Thoracic aorta (tissue), 2 donors: ENCODE data around the gene NRXN2. TPM values are rescaled to one million over a fixed set of nuclear protein-coding genes. Genes with fewer than 3 reads are reported as not detected.
A peak's percentile ranks its signal among the peaks of the same experiment; 100 is the strongest.

Experiments used
- ATAC-seq: fragments of 150-250 bp; one replicate; pipeline ENCODE4 v1.8.0; 2017; ENCODE audit warnings: low read depth; ENCODE audit not compliant: insufficient number of reproducible peaks, low FRiP score
- DNase-seq: peaks from one replicate; pipeline ENCODE4 v3.0.0-alpha.2; 2020; ENCODE audit warnings: low spot score
- H3K27ac ChIP-seq, 2 donors: fragments of 200-600 bp; sonication (generic); 1 replicate in 1 of 2; 2 replicates in 1 of 2; pipeline ENCODE4 v1.5.1; 2016; ENCODE audit warnings: mild to moderate bottlenecking in 2 of 2, moderate library complexity in 2 of 2
- H3K27me3 ChIP-seq: fragments of 200-600 bp; sonication (generic); replicated peaks from 2 replicates; pipeline ENCODE4 v1.6.0; 2016; ENCODE audit warnings: mild to moderate bottlenecking; ENCODE audit not compliant: insufficient read depth
- H3K36me3 ChIP-seq: fragments of 200-600 bp; sonication (generic); one replicate; pipeline ENCODE4 v1.5.1; 2016
- H3K4me1 ChIP-seq, 2 donors: fragments of 200-600 bp; sonication (generic); 1 replicate in 1 of 2; 2 replicates in 1 of 2; pipeline versions ENCODE4 v1.5.1 to v1.6.0; 2016; ENCODE audit warnings: low read depth in 2 of 2, mild to moderate bottlenecking in 1 of 2; ENCODE audit not compliant: control insufficient read depth in 1 of 2
- H3K4me3 ChIP-seq: fragments of 200-600 bp; sonication (generic); 2 replicates; pipeline ENCODE4 v1.5.1; 2016; ENCODE audit warnings: mild to moderate bottlenecking
- H3K9me3 ChIP-seq: fragments of 200-600 bp; sonication (generic); 2 replicates; pipeline ENCODE4 v1.5.1; 2016
- total RNA-seq, 2 donors: library from RNA; depleted of rRNA; stranded (reverse); fragments of >200 nt; gene quantifications; one replicate each; pipeline versions ENCODE4 v1.1.0 to v1.2.3, GENCODE V29; 2016
- TF ChIP-seq, protein P1 (sequence below): fragments of 200-600 bp; sonication (generic); IDR thresholded peaks from one replicate; pipeline ENCODE4 v1.5.1; 2019; ENCODE audit warnings: antibody characterized with exemption

The NRXN2 gene
- total RNA-seq, 2 donors from 2014 or later: 40.3 to 41.3 TPM

DNA sequence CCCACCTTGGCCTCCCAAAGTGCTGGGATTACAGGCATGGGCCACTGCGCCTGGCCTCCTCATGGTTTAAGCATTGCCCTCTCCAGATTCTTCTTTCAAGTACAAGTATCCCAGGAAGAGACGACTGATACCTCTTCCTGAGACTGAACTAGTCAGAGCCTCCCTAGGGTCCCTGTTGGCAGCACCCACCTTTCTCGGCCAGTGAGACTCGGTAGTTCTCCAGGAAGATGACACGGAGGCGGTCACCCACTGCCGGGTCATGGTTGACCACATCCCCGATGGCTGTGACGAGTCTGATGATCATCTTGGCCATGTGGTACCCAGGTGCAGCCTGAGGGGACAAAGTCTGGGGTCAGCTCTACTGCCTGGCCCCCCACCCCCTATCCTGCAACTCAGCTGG is 28.1 kb upstream of the NRXN2 start:
- no peak overlapping the region for H3K4me3 ChIP-seq
- no peak overlapping the region for H3K27ac ChIP-seq
- H3K36me3 ChIP-seq: no peaks in the 10 kb centered on the region
- TF ChIP-seq, protein P1, sequence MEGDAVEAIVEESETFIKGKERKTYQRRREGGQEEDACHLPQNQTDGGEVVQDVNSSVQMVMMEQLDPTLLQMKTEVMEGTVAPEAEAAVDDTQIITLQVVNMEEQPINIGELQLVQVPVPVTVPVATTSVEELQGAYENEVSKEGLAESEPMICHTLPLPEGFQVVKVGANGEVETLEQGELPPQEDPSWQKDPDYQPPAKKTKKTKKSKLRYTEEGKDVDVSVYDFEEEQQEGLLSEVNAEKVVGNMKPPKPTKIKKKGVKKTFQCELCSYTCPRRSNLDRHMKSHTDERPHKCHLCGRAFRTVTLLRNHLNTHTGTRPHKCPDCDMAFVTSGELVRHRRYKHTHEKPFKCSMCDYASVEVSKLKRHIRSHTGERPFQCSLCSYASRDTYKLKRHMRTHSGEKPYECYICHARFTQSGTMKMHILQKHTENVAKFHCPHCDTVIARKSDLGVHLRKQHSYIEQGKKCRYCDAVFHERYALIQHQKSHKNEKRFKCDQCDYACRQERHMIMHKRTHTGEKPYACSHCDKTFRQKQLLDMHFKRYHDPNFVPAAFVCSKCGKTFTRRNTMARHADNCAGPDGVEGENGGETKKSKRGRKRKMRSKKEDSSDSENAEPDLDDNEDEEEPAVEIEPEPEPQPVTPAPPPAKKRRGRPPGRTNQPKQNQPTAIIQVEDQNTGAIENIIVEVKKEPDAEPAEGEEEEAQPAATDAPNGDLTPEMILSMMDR: no peak
- H3K9me3 ChIP-seq: no peaks in the 10 kb centered on the region
- H3K27me3 ChIP-seq: no peaks in the 10 kb centered on the region
- DNase-seq (no peak), ATAC-seq (no peak)
- H3K4me1 ChIP-seq: peaks cover 0 to 3% of the 10 kb centered on the region in 2 donors

- no peak for DNase-seq
- H3K4me3 ChIP-seq: no peak overlapping the region
- H3K9me3 ChIP-seq: no peaks in the 10 kb centered on the region
- no peak overlapping the region for H3K27ac ChIP-seq
- no peaks in the 10 kb centered on the region for H3K27me3 ChIP-seq
- TF ChIP-seq, protein P1: no peak
- ATAC-seq: no peak
- H3K4me1 ChIP-seq: peaks cover 0 to 3% of the 10 kb centered on the region in 2 donors
- no peaks in the 10 kb centered on the region for H3K36me3 ChIP-seq
These were observed 27.5 kb upstream of the NRXN2 start for GRCh38 chr11:64750361-64751054.

GRCh38 chr11:64747961-64748665 is 25.1 kb upstream of the NRXN2 start:
- TF ChIP-seq, protein P1: no peak
- no peaks in the 10 kb centered on the region for H3K9me3 ChIP-seq
- ATAC-seq (no peak), DNase-seq (no peak)
- H3K27me3 ChIP-seq: no peaks in the 10 kb centered on the region
- no peak overlapping the region for H3K4me3 ChIP-seq
- H3K4me1 ChIP-seq: peaks cover 3 to 12% of the 10 kb centered on the region in 2 donors
- peak overlapping the region; percentile 2 to 14 for H3K27ac ChIP-seq
- no peaks in the 10 kb centered on the region for H3K36me3 ChIP-seq

DNA sequence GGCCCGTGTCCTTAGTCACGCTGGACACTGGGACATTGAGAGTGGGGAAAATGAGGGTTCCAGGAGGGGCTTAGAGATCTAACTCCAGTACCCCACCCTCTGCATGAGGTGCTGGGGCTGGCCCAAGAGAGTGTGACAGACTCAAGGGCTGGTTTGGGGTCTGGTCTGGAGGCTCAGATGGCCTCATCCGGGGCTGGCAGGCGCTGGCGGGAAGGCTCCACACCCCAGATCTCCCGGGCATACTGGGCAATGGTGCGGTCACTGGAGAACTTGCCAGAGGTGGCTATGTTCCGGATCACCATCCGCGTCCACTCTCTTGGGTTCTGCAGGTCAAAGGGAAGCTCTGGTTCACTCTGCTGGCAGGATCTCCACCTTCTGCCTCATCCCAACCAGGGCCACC is 23.5 kb upstream of the NRXN2 start:
- Histone ChIP-seq H3K4me3 (peak overlapping the region; percentile 79), H3K36me3 (no peaks in the 10 kb centered on the region)

More for the DNA sequence above, 23.5 kb upstream of the NRXN2 start:
- peaks cover 3 to 23% of the 10 kb centered on the region in 2 donors for H3K4me1 ChIP-seq
- H3K27me3 ChIP-seq: no peaks in the 10 kb centered on the region
- DNase-seq (no peak), ATAC-seq (no peak)
- H3K9me3 ChIP-seq: no peaks in the 10 kb centered on the region
- TF ChIP-seq, protein P1: no peak
- H3K27ac ChIP-seq: peak overlapping the region; percentile 90 to 97
